GM21515 (cell line): ENCODE results near the gene ASCC3.

Experiments used
- ATAC-seq: cut with Tn5 transposase; IDR thresholded peaks from one replicate; pipeline ENCODE4 v1.9.1; 2021; ENCODE audit not compliant: unreplicated experiment

Gene ASCC3

GRCh38 chr6:100467129-100468015 is 413.8 kb downstream of the ASCC3 start:
- ATAC-seq = no peak

GRCh38 chr6:100466410-100467128 is 414.6 kb downstream of the ASCC3 start:
- no peak for ATAC-seq

GRCh38 chr6:100465701-100466409 is 415.3 kb downstream of the ASCC3 start:
- no peak for ATAC-seq

- peak; percentile 63 for ATAC-seq
These were observed 416.0 kb downstream of the ASCC3 start, which contains the start of gene SIM1 for GRCh38 chr6:100464903-100465700. Gene SIM1, minus strand, starts transcription at chr6:100464921. Its CDS starts 1,453 bp downstream, at chr6:100463468.

GRCh38 chr6:100464162-100464851 is 416.8 kb downstream of the ASCC3 start:
- no peak for ATAC-seq

- ATAC-seq = no peak
These were observed 417.4 kb downstream of the ASCC3 start for GRCh38 chr6:100463630-100464161.

- no peak for ATAC-seq
These were observed 418.2 kb downstream of the ASCC3 start for GRCh38 chr6:100462706-100463629.

DNA sequence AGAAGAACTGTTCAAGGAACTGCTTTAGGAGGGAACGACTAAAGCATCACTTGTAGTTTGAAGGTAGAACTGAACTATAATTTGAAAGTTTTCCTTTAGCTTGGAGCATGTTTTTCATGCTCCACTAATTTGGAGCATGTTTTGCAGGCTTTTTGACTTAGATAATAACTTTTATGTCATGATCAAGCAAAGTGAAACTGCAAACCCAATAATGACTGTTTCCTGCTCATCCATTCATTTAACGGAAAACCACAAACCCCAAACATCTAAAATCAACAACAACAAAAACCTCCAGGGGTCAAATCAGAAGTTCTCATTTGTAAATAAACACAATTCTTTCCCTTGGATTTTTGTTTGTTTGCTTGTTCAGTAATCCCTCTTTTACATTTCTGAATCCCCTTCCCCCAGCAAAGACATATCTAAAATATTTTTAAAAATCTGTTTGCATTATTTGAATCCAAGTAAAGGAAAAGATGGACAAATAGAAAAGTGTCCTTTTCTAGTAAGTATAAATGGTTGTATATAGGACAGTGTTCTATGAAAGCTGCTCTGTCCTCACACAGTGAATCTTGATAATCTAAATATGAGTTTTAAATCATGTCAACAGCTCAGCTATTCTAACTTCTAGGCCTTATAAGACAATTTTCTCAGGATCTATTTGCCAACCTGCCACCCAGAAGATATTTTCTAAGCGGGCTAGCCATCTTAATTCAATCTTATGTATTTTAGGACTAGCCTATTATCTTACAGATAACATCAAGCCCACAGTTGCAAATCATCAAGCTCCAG is 419.0 kb downstream of the ASCC3 start:
- no peak for ATAC-seq

DNA sequence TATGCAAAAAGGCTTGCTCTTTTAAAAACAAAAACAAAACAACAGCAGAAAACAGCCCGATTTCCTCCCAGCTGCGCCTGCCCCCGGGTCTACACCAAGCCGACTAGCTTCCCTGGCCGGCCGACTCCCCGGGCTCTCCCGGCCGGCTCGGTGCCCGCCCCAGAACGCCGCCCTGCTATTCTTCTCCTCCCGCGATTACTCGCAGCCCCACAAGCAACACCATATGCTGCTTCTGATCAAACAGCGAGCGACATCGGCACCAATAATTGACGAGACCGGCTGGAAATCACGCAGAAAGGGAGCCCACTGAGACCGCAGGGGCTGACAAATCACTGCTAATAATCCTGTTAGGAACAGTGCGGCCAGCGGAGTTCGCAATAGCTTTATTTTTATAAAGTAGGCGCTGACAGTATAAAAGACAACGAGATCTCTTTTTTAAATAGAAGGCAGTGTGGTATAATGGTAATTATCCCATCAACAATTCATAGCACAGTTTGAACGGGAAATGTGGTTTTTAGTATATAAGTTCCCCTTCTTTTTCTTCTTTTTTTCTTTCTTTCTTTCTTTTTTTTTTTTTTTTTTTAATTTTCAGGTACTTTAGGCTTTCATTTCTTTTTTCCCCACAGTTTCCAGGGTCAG is 419.7 kb downstream of the ASCC3 start:
- no peak for ATAC-seq

DNA sequence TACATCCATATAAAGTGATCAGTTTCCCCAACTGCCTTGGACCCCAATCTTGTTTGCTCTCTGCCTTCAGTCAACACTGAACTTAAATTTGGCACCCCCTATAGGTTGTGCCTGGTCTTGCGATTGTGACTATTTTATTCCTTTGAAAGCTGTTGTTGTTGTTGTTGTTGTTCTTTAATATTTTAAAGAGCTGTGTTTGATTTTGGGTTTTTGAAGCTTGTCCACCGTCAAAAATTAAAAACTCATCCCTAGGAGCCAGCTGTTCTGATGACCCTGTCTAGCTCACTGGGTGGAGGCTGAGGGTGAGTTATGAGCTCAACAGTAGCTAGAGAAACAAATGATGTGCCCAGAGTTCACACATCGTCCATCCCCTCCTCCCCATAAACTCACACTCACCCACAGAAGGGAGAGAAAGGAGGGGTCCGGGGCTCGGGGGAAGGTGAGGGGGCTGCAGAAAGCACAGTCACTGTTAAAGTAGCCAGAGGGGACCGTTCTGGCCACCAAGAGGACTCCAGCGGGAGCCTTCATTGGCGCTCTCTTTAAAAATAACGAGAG is 420.4 kb downstream of the ASCC3 start:
- no peak for ATAC-seq

DNA sequence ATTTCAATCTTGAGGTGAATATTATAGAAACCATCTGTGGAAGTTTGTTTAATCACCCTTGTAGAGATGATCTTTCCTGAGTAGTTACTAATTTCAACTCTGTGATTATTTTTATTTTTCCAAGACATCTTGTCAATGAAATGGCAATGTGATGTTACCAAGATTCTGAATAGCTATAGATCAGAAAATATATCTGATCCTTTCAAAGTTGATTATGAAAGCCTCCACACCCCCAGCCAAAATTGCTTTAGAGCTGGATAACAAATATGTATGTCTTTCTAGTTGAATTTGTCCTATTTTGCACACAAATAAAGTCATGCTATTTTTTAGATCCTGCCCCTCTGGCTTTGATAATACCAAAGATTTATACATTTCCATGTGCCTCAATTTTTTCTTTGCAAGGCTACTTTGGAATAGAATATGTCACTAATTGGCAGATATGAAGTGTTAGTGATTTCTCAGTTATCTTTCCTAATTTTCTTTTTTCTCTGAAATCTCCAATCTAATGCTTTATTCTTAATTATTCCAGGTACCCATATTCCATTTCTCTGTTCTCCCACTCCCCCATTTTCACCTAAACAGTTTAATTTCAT is 421.4 kb downstream of the ASCC3 start:
- no peak for ATAC-seq

DNA sequence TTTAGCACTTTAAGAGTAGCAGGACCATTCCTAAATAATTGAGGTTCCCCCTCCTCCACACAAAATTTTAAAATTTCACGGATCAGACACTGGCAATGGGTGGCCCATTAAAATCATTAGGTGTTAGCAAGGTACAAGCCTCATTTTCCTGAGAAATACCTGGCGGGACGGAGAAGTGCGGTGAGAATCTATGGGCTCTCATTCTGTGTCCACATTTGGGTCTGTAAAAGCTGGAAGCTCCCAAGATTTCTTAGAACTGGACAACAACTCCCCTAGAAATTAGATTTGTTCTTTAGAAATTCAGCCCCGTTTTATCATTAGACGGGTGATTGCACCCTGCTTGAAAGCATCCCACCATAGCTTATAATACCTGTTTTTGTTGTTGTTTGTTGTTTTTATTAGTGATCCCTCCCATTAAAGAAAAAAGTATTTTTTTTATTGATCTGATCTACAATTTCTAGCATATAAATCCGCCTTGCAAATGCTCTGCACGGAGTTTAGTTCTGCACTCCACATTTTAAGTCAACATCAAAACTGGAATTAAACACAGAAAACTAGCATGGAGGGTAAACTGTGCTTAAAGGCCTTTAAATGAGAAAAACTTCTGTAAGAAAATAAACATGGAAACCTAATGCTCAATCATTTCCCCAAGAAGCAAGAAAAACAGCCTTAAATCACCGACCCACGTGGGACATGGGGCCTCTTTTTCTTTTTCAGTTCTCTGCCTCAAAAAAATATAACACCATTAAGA is 422.1 kb downstream of the ASCC3 start:
- ATAC-seq = no peak
